HepG2 (cell line): Measurements from ENCODE around the gene GPATCH8. TPM values are rescaled to one million over a fixed set of nuclear protein-coding genes. Genes with fewer than 3 reads are reported as not detected.

ENCODE experiments used
- ARID2 ChIP-seq: sonication (generic); formaldehyde crosslinking; IDR thresholded peaks from 2 replicates; pipeline ENCODE4 v1.8.1; 2022; ENCODE audit warnings: mild to moderate bottlenecking, missing genetic modification reagents, borderline replicate concordance
- GFI1 ChIP-seq: sonication (generic); formaldehyde crosslinking; IDR thresholded peaks from 2 replicates; pipeline ENCODE4 v1.5.0; 2020; ENCODE audit warnings: missing genetic modification reagents, mild to moderate bottlenecking, borderline replicate concordance
- KDM2A ChIP-seq: sonication (generic); formaldehyde crosslinking; IDR thresholded peaks from 2 replicates; pipeline ENCODE4 v1.4.0; 2020; ENCODE audit warnings: low read depth, missing genetic modification reagents, borderline replicate concordance
- NFIB ChIP-seq: sonication (generic); formaldehyde crosslinking; IDR thresholded peaks from 2 replicates; pipeline ENCODE4 v1.9.0; 2021; ENCODE audit warnings: missing genetic modification reagents, mild to moderate bottlenecking, borderline replicate concordance
- PRPF4 ChIP-seq: fragments of 200-400 bp; formaldehyde crosslinking; IDR thresholded peaks from 2 replicates; pipeline ENCODE4 v1.6.1; 2016; ENCODE audit warnings: low read length, low read depth; ENCODE audit not compliant: poor library complexity, severe bottlenecking
- REPIN1 ChIP-seq: sonication (generic); formaldehyde crosslinking; IDR thresholded peaks from 2 replicates; pipeline ENCODE4 v1.8.0; 2022; ENCODE audit warnings: missing genetic modification reagents, low read depth, mild to moderate bottlenecking, borderline replicate concordance
- SOX13 ChIP-seq, 3 experiments: fragments of 450-650 bp in 1 of 3; sonication (generic) in 1 of 3; formaldehyde crosslinking in 1 of 3; IDR thresholded peaks in 2 of 3; conservative IDR thresholded peaks in 1 of 3; 2 replicates each; pipeline versions ENCODE4 v1.5.0 to v1.6.1; 2016 to 2020; ENCODE audit warnings: antibody characterized with exemption in 1 of 3, mild to moderate bottlenecking in 1 of 3, missing compliant biosample characterization in 1 of 3, missing genetic modification reagents in 1 of 3, moderate library complexity in 1 of 3
- TBX2 ChIP-seq: sonication (generic); formaldehyde crosslinking; IDR thresholded peaks from 2 replicates; pipeline ENCODE4 v1.5.0; 2020; ENCODE audit warnings: missing genetic modification reagents, mild to moderate bottlenecking, borderline replicate concordance
- ZBTB38 ChIP-seq: sonication (generic); formaldehyde crosslinking; IDR thresholded peaks from 2 replicates; pipeline ENCODE4 v1.5.1; 2020; ENCODE audit warnings: mild to moderate bottlenecking, missing genetic modification reagents
- ZFYVE20 ChIP-seq: sonication (generic); formaldehyde crosslinking; IDR thresholded peaks from 2 replicates; pipeline ENCODE4 v1.8.0; 2023; ENCODE audit warnings: low read depth, mild to moderate bottlenecking, moderate library complexity, missing genetic modification reagents, borderline replicate concordance
- ZNF275 ChIP-seq: sonication (generic); formaldehyde crosslinking; IDR thresholded peaks from 2 replicates; pipeline ENCODE4 v1.8.0; 2022; ENCODE audit warnings: missing genetic modification reagents, mild to moderate bottlenecking, inconsistent platforms, borderline replicate concordance
- ZNF549 ChIP-seq: sonication (generic); formaldehyde crosslinking; IDR thresholded peaks from 2 replicates; pipeline ENCODE4 v1.5.0; 2020; ENCODE audit warnings: missing genetic modification reagents
- ZNF605 ChIP-seq: sonication (generic); formaldehyde crosslinking; IDR thresholded peaks from 2 replicates; pipeline ENCODE4 v1.8.0; 2022; ENCODE audit warnings: mild to moderate bottlenecking, missing genetic modification reagents
- ZNF687 ChIP-seq: sonication (generic); formaldehyde crosslinking; IDR thresholded peaks from 2 replicates; pipeline ENCODE4 v1.5.1; 2020; ENCODE audit warnings: mild to moderate bottlenecking, missing genetic modification reagents, moderate library complexity
- ZSCAN31 ChIP-seq: sonication (generic); formaldehyde crosslinking; IDR thresholded peaks from 2 replicates; pipeline ENCODE4 v1.5.0; 2020; ENCODE audit warnings: low read depth, mild to moderate bottlenecking, missing genetic modification reagents
- polyA plus RNA-seq, 8 experiments: library from polyadenylated mRNA; depleted of rRNA in 3 of 8; stranded (reverse) in 7 of 8; unstranded in 1 of 8; fragments of >200 nt; fragmentation: Illumina TruSeq in 4 of 8; extraction: Trizol in 4 of 8; gene quantifications; 2 replicates each; pipeline versions ENCODE4 v1.2.1 to v1.2.3, GENCODE V29; 2011 to 2016; ENCODE audit warnings: low read depth in 4 of 8, missing spikeins in 1 of 8, mixed read lengths in 1 of 8; ENCODE audit not compliant: insufficient read depth in 1 of 8
- total RNA-seq, 5 experiments: library from RNA; depleted of rRNA; stranded (reverse); fragments of >200 nt; fragmentation: Illumina TruSeq; extraction: Trizol; gene quantifications; 2 replicates each; pipeline ENCODE4 v1.2.3, GENCODE V29; 2016; ENCODE audit warnings: low read depth in 1 of 5

The GPATCH8 gene
- total and polyA plus RNA-seq, 2 of the 13 experiments (the other 11 are each of a cell fraction or from before 2014, with no cell fraction given) = 20.7 to 21.5 TPM

- no peak for TF ChIP-seq ZNF275 (CRISPR knock-in tag)
- TF ChIP-seq ARID2 (CRISPR knock-in tag) = peak; percentile 38; the same call in 1 of the 2 replicates
- 0 out of 2 replicates have a peak, but pooled peaks have one; percentile 44 for TF ChIP-seq ZSCAN31 (CRISPR knock-in tag)
- TF ChIP-seq ZFYVE20 = 0 out of 2 replicates have a peak, but pooled peaks have one; percentile 47
- TF ChIP-seq NFIB (CRISPR knock-in tag) = 0 out of 2 replicates have a peak, but pooled peaks have one; percentile 73
- TF ChIP-seq SOX13 (IDR thresholded peaks at IDR 0.05) = no peak
- no peak for TF ChIP-seq SOX13 (CRISPR knock-in tag; conservative IDR thresholded peaks at IDR 0.05 in 1 of 2, IDR thresholded peaks at IDR 0.05 in 1 of 2)
- TF ChIP-seq GFI1 (CRISPR knock-in tag) = peak; percentile 25; the same call in 1 of the 2 replicates
- TF ChIP-seq PRPF4 = no peak
- no peak for TF ChIP-seq ZNF549 (CRISPR knock-in tag)
- peak; percentile 45; the same call in 1 of the 2 replicates for TF ChIP-seq TBX2 (CRISPR knock-in tag)
- 0 out of 2 replicates have a peak, but pooled peaks have one; percentile 11 for TF ChIP-seq KDM2A
- TF ChIP-seq ZNF605 (CRISPR knock-in tag) = peak; percentile 72; the same call in 1 of the 2 replicates
- peak; percentile 69 for TF ChIP-seq ZNF687 (CRISPR knock-in tag)
- TF ChIP-seq REPIN1 (CRISPR knock-in tag) = no peak
- 0 out of 2 replicates have a peak, but pooled peaks have one; percentile 21 for TF ChIP-seq ZBTB38 (CRISPR knock-in tag)
Measured at GRCh38 chr17:44384823-44385286, 118.4 kb downstream of the GPATCH8 start (continued).
